Testis (tissue), 2 donors: ENCODE results near the gene FUT3.

Source experiments
- CTCF ChIP-seq, 3 experiments: fragments of 450-650 bp in 2 of 3; fragments of 200-600 bp in 1 of 3; sonication (generic) in 1 of 3; IDR thresholded peaks; one replicate each; pipeline ENCODE4 v1.5.1; 2016 to 2019; ENCODE audit warnings: antibody characterized with exemption in 3 of 3, mild to moderate bottlenecking in 2 of 3, moderate library complexity in 1 of 3
- POLR2A ChIP-seq: fragments of 450-650 bp; IDR thresholded peaks from one replicate; pipeline ENCODE4 v1.6.1; 2017; ENCODE audit warnings: antibody characterized with exemption, mild to moderate bottlenecking, moderate library complexity

DNA sequence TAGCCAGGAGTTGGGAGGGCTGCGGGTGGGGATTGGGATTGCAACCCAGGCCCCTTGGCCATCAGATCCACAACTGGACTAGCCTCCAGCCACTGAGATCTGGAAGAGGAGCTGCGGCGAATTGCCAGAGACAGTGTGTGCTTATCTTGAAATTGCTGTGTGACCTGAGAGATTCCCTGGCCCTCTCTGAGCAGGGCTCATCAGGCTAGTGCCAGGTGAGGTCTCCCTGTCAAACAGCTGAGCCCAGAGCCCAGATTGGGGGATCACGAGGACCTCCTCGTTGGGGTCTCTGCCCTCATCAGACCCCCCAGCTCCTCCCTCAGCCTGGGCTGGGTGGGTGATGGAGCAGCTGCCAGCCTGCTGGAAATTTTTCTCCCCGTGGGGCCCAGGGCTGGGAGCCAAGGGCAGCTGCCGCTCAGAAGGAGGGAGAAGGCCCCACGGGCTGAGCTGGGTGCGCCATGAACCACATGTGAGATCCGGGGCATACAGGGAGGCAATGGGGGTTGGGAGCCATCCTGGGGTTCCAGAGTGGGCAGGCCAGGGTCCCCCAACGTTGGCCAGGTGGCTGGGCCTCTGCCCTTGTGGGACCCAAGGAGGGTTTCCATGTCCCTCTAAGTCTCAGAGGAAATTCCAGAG lies 11.9 kb upstream of the FUT3 start:
- TF ChIP-seq CTCF (IDR thresholded peaks at IDR 0.05) (no peak), POLR2A (no peak)
